ENCODE measurements around the gene CD82. TPM values are rescaled to one million over a fixed set of nuclear protein-coding genes. Genes with fewer than 3 reads are reported as not detected.

The CD82 gene
- total and polyA plus RNA-seq, 2 donors (not counting 1 experiment from before 2014, with no cell fraction given): 192 to 438 TPM

DNA sequence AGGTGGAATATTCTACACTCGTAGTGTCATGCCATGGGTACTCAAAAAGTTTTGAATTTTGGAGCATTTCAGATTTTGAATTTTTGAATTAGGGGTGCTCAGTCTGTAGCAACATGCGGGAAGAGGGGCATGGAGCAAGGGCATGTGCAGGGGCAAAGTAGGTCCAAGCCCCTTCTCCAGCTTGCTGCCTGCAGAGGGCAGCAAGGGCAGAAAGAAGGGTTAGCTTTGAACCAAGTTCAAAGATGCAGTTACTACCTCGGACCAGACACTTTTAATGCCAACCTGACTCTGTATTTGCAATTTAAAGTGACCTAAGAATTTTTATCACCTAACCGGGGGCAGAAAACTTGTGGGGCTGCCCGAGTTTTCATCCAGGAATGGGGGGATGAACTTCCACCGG, 68.2 kb downstream of the CD82 start:
- no peak overlapping the region for H3K27ac Mint-ChIP-seq
- DNase-seq: no peak
- H3K4me1 Mint-ChIP-seq: peaks cover 7% of the 10 kb centered on the region
- Histone ChIP-seq H3K27ac (ENCODE audit: low read length in 2 of 2) (no peak overlapping the region), H3K9me3 (ENCODE audit: control extremely low read depth in 1 of 3, control insufficient read depth in 2 of 3, insufficient read depth in 1 of 3, low read length in 2 of 3) (no peaks in the 10 kb centered on the region), H4K20me1 (ENCODE audit: control insufficient read depth, insufficient read depth, low read length, poor library complexity, severe bottlenecking) (no peaks in the 10 kb centered on the region), H3K79me2 (ENCODE audit: control insufficient read depth, insufficient read depth, low read length) (no peaks in the 10 kb centered on the region), H3K4me1 (ENCODE audit: control insufficient read depth in 2 of 2, insufficient read depth in 2 of 2, low read length in 2 of 2) (peaks cover 0 to 6% of the 10 kb centered on the region in 2 donors), H3K4me2 (replicated peaks; ENCODE audit: low read depth, low read length, poor library complexity, severe bottlenecking) (no peak overlapping the region), H3K36me3 (replicated peaks in 1 of 2; ENCODE audit: control extremely low read depth in 1 of 2, control insufficient read depth in 1 of 2, extremely low read depth in 1 of 2, insufficient read depth in 2 of 2, low read length in 1 of 2) (no peaks in the 10 kb centered on the region), H3K9ac (ENCODE audit: low read length) (no peak overlapping the region), H3K4me3 (ENCODE audit: control extremely low read depth in 1 of 5, extremely low read depth in 1 of 5, insufficient read depth in 1 of 5, low read depth in 2 of 5, low read length in 4 of 5) (no peak overlapping the region), H3K27me3 (replicated peaks in 1 of 4; ENCODE audit: control extremely low read depth in 1 of 4, control insufficient read depth in 3 of 4, insufficient read depth in 4 of 4, low read length in 3 of 4) (peaks cover 0 to 17% (median 4%) of the 10 kb centered on the region in 4 experiments), H2AFZ (ENCODE audit: insufficient read depth, low read depth, low read length, poor library complexity, severe bottlenecking) (no peak overlapping the region)
- POLR2A ChIA-PET: no interaction called here
- peaks cover 21% of the 10 kb centered on the region for H3K27me3 Mint-ChIP-seq
- no peak overlapping the region for H3K4me3 Mint-ChIP-seq
- 97% methylated on average over 3 of the region's 6 CpGs for WGBS (ENCODE audit: insufficient coverage)
- H3K9me3 Mint-ChIP-seq (ENCODE audit: insufficient read depth): no peaks in the 10 kb centered on the region
- no peak for ATAC-seq (ENCODE audit: low read depth)
- no peak for TF ChIP-seq EZH2 (IDR thresholded peaks at IDR 0.05; ENCODE audit: borderline replicate concordance, insufficient read depth, low read depth, low read length, poor library complexity, severe bottlenecking)
- CTCF ChIA-PET: interaction anchor here (0.6 to 3.5 kb wide), 8 partner anchors 9 to 348 kb away, joined by 3 to 32 read pairs (median 5); no protein-coding TSS in a partner anchor
- intact Hi-C loops (cut with micrococcal nuclease): no loop called here

GRCh38 chr11:44634401-44635281, 69.2 kb downstream of the CD82 start:
- DNase-seq: no peak
- Histone ChIP-seq H3K4me2 (replicated peaks; ENCODE audit: low read depth, low read length, poor library complexity, severe bottlenecking) (no peak overlapping the region), H3K9ac (ENCODE audit: low read length) (no peak overlapping the region), H3K36me3 (replicated peaks in 1 of 2; ENCODE audit: control extremely low read depth in 1 of 2, control insufficient read depth in 1 of 2, extremely low read depth in 1 of 2, insufficient read depth in 2 of 2, low read length in 1 of 2) (no peaks in the 10 kb centered on the region), H4K20me1 (ENCODE audit: control insufficient read depth, insufficient read depth, low read length, poor library complexity, severe bottlenecking) (no peaks in the 10 kb centered on the region), H3K27ac (ENCODE audit: low read length in 2 of 2) (no peak overlapping the region), H3K4me3 (ENCODE audit: control extremely low read depth in 1 of 5, extremely low read depth in 1 of 5, insufficient read depth in 1 of 5, low read depth in 2 of 5, low read length in 4 of 5) (no peak overlapping the region), H3K9me3 (ENCODE audit: control extremely low read depth in 1 of 3, control insufficient read depth in 2 of 3, insufficient read depth in 1 of 3, low read length in 2 of 3) (no peaks in the 10 kb centered on the region), H3K4me1 (ENCODE audit: control insufficient read depth in 2 of 2, insufficient read depth in 2 of 2, low read length in 2 of 2) (peaks cover 0 to 6% of the 10 kb centered on the region in 2 donors), H2AFZ (ENCODE audit: insufficient read depth, low read depth, low read length, poor library complexity, severe bottlenecking) (no peak overlapping the region), H3K27me3 (replicated peaks in 1 of 4; ENCODE audit: control extremely low read depth in 1 of 4, control insufficient read depth in 3 of 4, insufficient read depth in 4 of 4, low read length in 3 of 4) (peaks cover 0 to 17% (median 4%) of the 10 kb centered on the region in 4 experiments), H3K79me2 (ENCODE audit: control insufficient read depth, insufficient read depth, low read length) (no peaks in the 10 kb centered on the region)
- intact Hi-C loops (cut with micrococcal nuclease): no loop called here
- H3K4me3 Mint-ChIP-seq: no peak overlapping the region
- POLR2A ChIA-PET: no interaction called here
- peaks cover 7% of the 10 kb centered on the region for H3K4me1 Mint-ChIP-seq
- TF ChIP-seq, protein P1, sequence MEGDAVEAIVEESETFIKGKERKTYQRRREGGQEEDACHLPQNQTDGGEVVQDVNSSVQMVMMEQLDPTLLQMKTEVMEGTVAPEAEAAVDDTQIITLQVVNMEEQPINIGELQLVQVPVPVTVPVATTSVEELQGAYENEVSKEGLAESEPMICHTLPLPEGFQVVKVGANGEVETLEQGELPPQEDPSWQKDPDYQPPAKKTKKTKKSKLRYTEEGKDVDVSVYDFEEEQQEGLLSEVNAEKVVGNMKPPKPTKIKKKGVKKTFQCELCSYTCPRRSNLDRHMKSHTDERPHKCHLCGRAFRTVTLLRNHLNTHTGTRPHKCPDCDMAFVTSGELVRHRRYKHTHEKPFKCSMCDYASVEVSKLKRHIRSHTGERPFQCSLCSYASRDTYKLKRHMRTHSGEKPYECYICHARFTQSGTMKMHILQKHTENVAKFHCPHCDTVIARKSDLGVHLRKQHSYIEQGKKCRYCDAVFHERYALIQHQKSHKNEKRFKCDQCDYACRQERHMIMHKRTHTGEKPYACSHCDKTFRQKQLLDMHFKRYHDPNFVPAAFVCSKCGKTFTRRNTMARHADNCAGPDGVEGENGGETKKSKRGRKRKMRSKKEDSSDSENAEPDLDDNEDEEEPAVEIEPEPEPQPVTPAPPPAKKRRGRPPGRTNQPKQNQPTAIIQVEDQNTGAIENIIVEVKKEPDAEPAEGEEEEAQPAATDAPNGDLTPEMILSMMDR (IDR thresholded peaks at IDR 0.05): no peak
- no peak for ATAC-seq (ENCODE audit: low read depth)
- H3K27me3 Mint-ChIP-seq: peaks cover 21% of the 10 kb centered on the region
- CTCF ChIA-PET: interaction anchor here (1.3 to 3.5 kb wide), 3 partner anchors 78 to 95 kb away, joined by 3 to 32 read pairs (median 4); no protein-coding TSS in a partner anchor
- H3K27ac Mint-ChIP-seq: no peak overlapping the region
- H3K9me3 Mint-ChIP-seq (ENCODE audit: insufficient read depth): no peaks in the 10 kb centered on the region
- 92% methylated on average over 17 of the region's 24 CpGs for WGBS (ENCODE audit: insufficient coverage)
